Measurements from ENCODE around the gene PRXL2A. TPM values are rescaled to one million over a fixed set of nuclear protein-coding genes. Genes with fewer than 3 reads are reported as not detected.

PRXL2A gene
- total and polyA plus RNA-seq, 9 donors: 62.1 to 86.7 (median 76.1) TPM

DNA sequence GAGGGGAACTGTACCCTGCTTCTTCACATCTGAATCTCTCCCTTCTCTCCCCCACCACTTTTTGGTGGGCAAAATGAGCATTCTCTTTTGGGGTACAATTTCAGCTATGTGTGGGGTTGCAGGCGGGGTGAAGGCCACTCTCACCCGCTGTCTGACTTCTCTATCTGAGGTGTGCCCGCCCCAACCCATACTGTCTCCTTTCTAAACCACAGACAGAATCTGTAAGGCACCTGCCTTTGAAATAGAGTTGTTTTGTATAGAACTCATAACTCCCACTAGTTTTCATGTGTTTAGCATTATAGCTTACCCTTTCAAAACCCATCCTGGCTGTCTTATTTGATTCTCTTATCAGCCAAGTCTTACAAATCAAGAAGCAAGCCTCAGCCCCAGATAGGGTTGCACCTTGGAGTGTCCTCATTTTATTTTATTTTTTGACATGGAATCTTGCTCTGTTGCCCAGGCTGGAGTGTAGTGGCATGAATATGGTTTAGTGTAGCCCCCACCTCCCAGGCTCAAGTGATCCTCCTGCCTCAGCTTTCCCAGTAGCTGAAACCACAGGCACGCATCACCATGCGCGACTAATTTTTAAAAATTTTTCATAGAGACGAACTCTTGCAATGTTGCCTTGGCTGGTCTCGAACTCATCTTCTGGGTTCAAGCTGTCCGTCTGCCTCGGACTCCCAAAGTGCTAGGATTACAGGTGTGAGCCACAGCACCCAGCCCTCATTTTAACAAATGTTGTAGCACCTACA lies 57.7 kb downstream of the PRXL2A start:
- H3K4me3 ChIP-seq (ENCODE audit: low read length): no peak overlapping the region
- peaks cover 80% of the 10 kb centered on the region for H3K4me1 ChIP-seq (ENCODE audit: control insufficient read depth, insufficient read depth, low read length)

DNA sequence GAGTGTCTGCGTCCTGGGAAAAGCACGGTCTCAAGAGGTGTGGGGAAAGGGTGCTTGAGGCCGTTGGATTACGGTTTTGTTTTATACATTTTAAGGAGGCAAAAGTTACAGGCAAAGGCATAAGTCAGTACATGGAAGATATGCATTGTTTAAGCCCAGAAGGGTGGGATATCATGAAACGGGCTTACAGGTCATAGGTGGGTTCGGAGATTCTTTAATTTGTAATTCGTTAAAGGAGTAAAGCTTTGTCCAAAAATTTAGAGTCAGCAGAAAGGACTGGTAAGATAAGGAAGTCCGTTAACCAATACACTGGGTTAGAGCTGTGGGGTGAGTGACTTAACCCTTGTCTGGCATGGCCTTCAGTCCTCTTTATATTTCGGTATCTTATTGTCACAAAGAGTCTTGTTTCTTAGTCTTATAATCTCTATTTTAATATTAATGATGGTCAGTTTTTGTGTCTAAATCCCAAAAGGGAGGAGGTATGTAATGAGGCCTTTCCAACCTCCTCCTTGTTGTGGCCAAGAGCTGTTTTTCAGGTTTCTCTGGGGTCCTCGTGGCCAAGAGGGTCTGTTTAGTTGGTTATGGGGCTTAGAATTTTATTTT lies 58.5 kb downstream of the PRXL2A start:
- H3K4me3 ChIP-seq (ENCODE audit: low read length): no peak overlapping the region
- H3K4me1 ChIP-seq (ENCODE audit: control insufficient read depth, insufficient read depth, low read length): peaks cover 72% of the 10 kb centered on the region
- DNase-seq: no peak
- no peaks in the 10 kb centered on the region for H3K27me3 ChIP-seq (ENCODE audit: control insufficient read depth, insufficient read depth, low read length)
- H3K9me3 ChIP-seq (replicated peaks; ENCODE audit: control insufficient read depth, low read depth, low read length): no peaks in the 10 kb centered on the region
- 93% methylated on average over 7 of the region's 10 CpGs for WGBS (ENCODE audit: insufficient coverage)
- H3K36me3 ChIP-seq (ENCODE audit: control insufficient read depth, insufficient read depth, low read length): peaks cover 17% of the 10 kb centered on the region
- H3K27ac ChIP-seq (ENCODE audit: low read length): peak overlapping the region; percentile 42

More for the DNA sequence above, 57.7 kb downstream of the PRXL2A start:
- peaks cover 12% of the 10 kb centered on the region for H3K36me3 ChIP-seq (ENCODE audit: control insufficient read depth, insufficient read depth, low read length)
- WGBS (ENCODE audit: insufficient coverage): 93% methylated on average over 4 of the region's 10 CpGs
- H3K27ac ChIP-seq (ENCODE audit: low read length): peak overlapping the region; percentile 73
- DNase-seq: no peak
- H3K9me3 ChIP-seq (replicated peaks; ENCODE audit: control insufficient read depth, low read depth, low read length): no peaks in the 10 kb centered on the region
- H3K27me3 ChIP-seq (ENCODE audit: control insufficient read depth, insufficient read depth, low read length): no peaks in the 10 kb centered on the region

DNA sequence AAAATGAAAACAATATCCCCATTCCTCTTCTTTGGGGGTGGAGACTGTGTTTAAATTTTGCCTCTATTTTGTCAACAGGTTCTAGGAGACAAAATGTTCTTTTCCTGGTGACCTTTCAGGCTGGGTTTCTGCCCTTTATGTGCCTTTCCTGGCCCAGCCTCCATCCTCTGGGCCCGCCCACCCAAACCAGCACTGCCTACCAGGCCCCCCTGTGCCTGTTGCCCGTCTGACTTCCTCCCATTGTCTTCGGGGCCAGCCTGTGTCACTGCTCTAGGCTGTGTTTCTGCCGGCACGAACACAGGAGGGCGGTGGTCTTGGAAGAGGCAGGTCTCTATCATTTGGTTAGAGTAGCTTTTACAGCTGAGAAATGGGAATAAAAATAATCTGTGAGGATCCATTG lies 59.7 kb downstream of the PRXL2A start:
- peaks cover 64% of the 10 kb centered on the region for H3K4me1 ChIP-seq (ENCODE audit: control insufficient read depth, insufficient read depth, low read length)
- peak; percentile 40 for DNase-seq
- H3K4me3 ChIP-seq (ENCODE audit: low read length): no peak overlapping the region
- no peaks in the 10 kb centered on the region for H3K27me3 ChIP-seq (ENCODE audit: control insufficient read depth, insufficient read depth, low read length)
- WGBS (ENCODE audit: insufficient coverage): 36% methylated on average over 3 of the region's 6 CpGs
- H3K36me3 ChIP-seq (ENCODE audit: control insufficient read depth, insufficient read depth, low read length): peaks cover 18% of the 10 kb centered on the region
- no peaks in the 10 kb centered on the region for H3K9me3 ChIP-seq (replicated peaks; ENCODE audit: control insufficient read depth, low read depth, low read length)
- H3K27ac ChIP-seq (ENCODE audit: low read length): no peak overlapping the region

- no peak overlapping the region for H3K4me3 ChIP-seq (ENCODE audit: low read length)
- peaks cover 20% of the 10 kb centered on the region for H3K36me3 ChIP-seq (ENCODE audit: control insufficient read depth, insufficient read depth, low read length)
- no peaks in the 10 kb centered on the region for H3K27me3 ChIP-seq (ENCODE audit: control insufficient read depth, insufficient read depth, low read length)
- 65% methylated on average over 4 of the region's 7 CpGs for WGBS (ENCODE audit: insufficient coverage)
- peaks cover 62% of the 10 kb centered on the region for H3K4me1 ChIP-seq (ENCODE audit: control insufficient read depth, insufficient read depth, low read length)
- no peak for DNase-seq
- H3K9me3 ChIP-seq (replicated peaks; ENCODE audit: control insufficient read depth, low read depth, low read length): no peaks in the 10 kb centered on the region
- no peak overlapping the region for H3K27ac ChIP-seq (ENCODE audit: low read length)
Measured at GRCh38 chr10:80468806-80469421, 60.6 kb downstream of the PRXL2A start.

- H3K27ac ChIP-seq (ENCODE audit: low read length): no peak overlapping the region
- WGBS (ENCODE audit: insufficient coverage): no CpG with 5 or more reads among the region's 3 CpGs
Measured at GRCh38 chr10:80470266-80470665, 61.9 kb downstream of the PRXL2A start.

DNA sequence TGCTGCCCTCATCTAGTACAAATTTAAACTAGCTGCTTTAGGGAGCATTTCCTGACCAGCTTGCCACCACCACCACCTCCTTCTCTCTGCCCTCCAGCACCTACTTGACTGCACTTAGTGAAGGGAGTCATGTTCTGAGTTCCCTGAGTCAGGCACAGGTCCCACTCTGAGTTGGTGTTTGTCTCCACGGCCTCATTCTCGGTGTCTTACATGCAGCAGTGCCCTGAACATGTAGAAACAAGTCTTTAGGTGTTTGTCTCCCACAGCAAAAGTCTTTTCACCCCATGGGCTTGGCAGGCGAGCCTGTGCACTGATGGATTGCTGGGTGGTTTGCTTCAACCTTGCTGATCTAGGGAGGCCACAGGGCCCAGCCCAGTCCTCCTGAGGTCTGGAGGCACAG lies 62.6 kb downstream of the PRXL2A start:
- peaks cover 54% of the 10 kb centered on the region for H3K4me1 ChIP-seq (ENCODE audit: control insufficient read depth, insufficient read depth, low read length)
- 100% methylated on average over 1 of the region's 3 CpGs for WGBS (ENCODE audit: insufficient coverage)
- H3K36me3 ChIP-seq (ENCODE audit: control insufficient read depth, insufficient read depth, low read length): peaks cover 20% of the 10 kb centered on the region
- no peak overlapping the region for H3K4me3 ChIP-seq (ENCODE audit: low read length)
- DNase-seq: no peak
- no peaks in the 10 kb centered on the region for H3K27me3 ChIP-seq (ENCODE audit: control insufficient read depth, insufficient read depth, low read length)
- H3K27ac ChIP-seq (ENCODE audit: low read length): no peak overlapping the region
- H3K9me3 ChIP-seq (replicated peaks; ENCODE audit: control insufficient read depth, low read depth, low read length): no peaks in the 10 kb centered on the region

More at GRCh38 chr10:80470266-80470665, 61.9 kb downstream of the PRXL2A start:
- Histone ChIP-seq H3K4me3 (ENCODE audit: low read length) (no peak overlapping the region), H3K27me3 (ENCODE audit: control insufficient read depth, insufficient read depth, low read length) (no peaks in the 10 kb centered on the region), H3K9me3 (replicated peaks; ENCODE audit: control insufficient read depth, low read depth, low read length) (no peaks in the 10 kb centered on the region), H3K4me1 (ENCODE audit: control insufficient read depth, insufficient read depth, low read length) (peaks cover 61% of the 10 kb centered on the region), H3K36me3 (ENCODE audit: control insufficient read depth, insufficient read depth, low read length) (peaks cover 20% of the 10 kb centered on the region)
- no peak for DNase-seq

- Histone ChIP-seq H3K27me3 (ENCODE audit: control insufficient read depth, insufficient read depth, low read length) (no peaks in the 10 kb centered on the region), H3K36me3 (ENCODE audit: control insufficient read depth, insufficient read depth, low read length) (peaks cover 20% of the 10 kb centered on the region), H3K27ac (ENCODE audit: low read length) (no peak overlapping the region), H3K4me3 (ENCODE audit: low read length) (no peak overlapping the region), H3K9me3 (replicated peaks; ENCODE audit: control insufficient read depth, low read depth, low read length) (no peaks in the 10 kb centered on the region), H3K4me1 (ENCODE audit: control insufficient read depth, insufficient read depth, low read length) (peaks cover 47% of the 10 kb centered on the region)
- WGBS (ENCODE audit: insufficient coverage): 95% methylated on average over 3 of the region's 4 CpGs
- no peak for DNase-seq
Measured at GRCh38 chr10:80471715-80472233, 63.4 kb downstream of the PRXL2A start.

DNA sequence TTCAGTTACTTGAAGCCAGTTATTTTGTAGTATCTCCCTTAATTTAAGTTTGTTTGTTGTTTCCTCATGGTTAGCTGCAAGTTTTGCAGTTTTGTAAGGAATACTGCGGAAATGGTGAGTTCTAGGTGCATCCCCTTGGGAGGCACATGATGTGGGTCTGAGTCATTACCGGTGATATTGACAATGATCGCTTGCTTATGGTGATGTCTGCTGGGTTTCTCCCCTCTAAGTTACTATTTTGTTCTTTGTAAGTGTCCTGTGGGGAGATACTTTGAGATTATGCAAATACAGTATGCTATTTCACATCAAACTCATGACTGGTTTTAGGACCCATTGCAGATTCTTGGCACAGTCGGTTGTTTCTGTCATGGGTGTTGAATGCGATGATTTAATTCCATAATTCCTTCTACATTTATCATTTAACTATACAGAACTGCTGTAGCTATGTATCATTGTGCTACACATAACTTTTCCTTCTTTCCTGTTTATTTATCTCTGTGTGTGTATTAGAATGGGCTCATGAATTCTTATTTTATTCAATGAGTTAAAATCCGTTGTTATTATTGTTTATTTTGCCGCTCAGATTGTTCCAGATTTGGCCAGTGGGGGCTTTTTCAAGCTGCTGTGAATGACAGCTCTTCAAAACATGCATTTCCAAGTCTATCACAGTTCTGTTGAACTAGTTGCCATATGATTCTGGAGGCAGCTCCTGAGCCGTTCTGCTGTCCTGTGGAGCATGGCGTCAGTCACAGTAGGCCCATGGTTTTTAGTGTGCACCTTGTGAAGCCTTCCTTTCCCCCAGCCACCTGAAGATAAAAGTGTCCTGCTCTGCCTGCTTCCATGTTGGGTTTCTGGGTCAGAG lies 64.1 kb downstream of the PRXL2A start:
- Histone ChIP-seq H3K4me3 (ENCODE audit: low read length) (no peak overlapping the region), H3K27ac (ENCODE audit: low read length) (no peak overlapping the region), H3K9me3 (replicated peaks; ENCODE audit: control insufficient read depth, low read depth, low read length) (no peaks in the 10 kb centered on the region), H3K27me3 (ENCODE audit: control insufficient read depth, insufficient read depth, low read length) (no peaks in the 10 kb centered on the region), H3K4me1 (ENCODE audit: control insufficient read depth, insufficient read depth, low read length) (peaks cover 42% of the 10 kb centered on the region), H3K36me3 (ENCODE audit: control insufficient read depth, insufficient read depth, low read length) (peaks cover 20% of the 10 kb centered on the region)
- DNase-seq: no peak
- WGBS (ENCODE audit: insufficient coverage): 33% methylated on average over 2 of the region's 9 CpGs

- DNase-seq: no peak
- 40% methylated on average over 1 of the region's 3 CpGs for WGBS (ENCODE audit: insufficient coverage)
- peaks cover 4% of the 10 kb centered on the region for H3K9me3 ChIP-seq (replicated peaks; ENCODE audit: control insufficient read depth, low read depth, low read length)
- H3K27me3 ChIP-seq (ENCODE audit: control insufficient read depth, insufficient read depth, low read length): no peaks in the 10 kb centered on the region
- peaks cover 20% of the 10 kb centered on the region for H3K36me3 ChIP-seq (ENCODE audit: control insufficient read depth, insufficient read depth, low read length)
- peaks cover 40% of the 10 kb centered on the region for H3K4me1 ChIP-seq (ENCODE audit: control insufficient read depth, insufficient read depth, low read length)
- H3K27ac ChIP-seq (ENCODE audit: low read length): no peak overlapping the region
- no peak overlapping the region for H3K4me3 ChIP-seq (ENCODE audit: low read length)
Measured at GRCh38 chr10:80473096-80473657, 64.8 kb downstream of the PRXL2A start.
